GM19023 (cell line): ENCODE data around the gene CACNA1A.
"Not testable (repeated sequence)": the region's sequence is repeated elsewhere in the genome, so short reads cannot be mapped to it uniquely, and the experiment has no call there.

Source experiments
- ATAC-seq: cut with Tn5 transposase; IDR thresholded peaks from one replicate; pipeline ENCODE4 v1.9.1; 2021; ENCODE audit warnings: mild to moderate bottlenecking, moderate library complexity; ENCODE audit not compliant: unreplicated experiment

Gene CACNA1A

GRCh38 chr19:13427273-13428051, 78.8 kb downstream of the CACNA1A start:
- no peak for ATAC-seq

GRCh38 chr19:13425875-13426274, 80.4 kb downstream of the CACNA1A start:
- not testable (repeated sequence) for ATAC-seq

- ATAC-seq: no peak
Measured at GRCh38 chr19:13425151-13425550, 81.1 kb downstream of the CACNA1A start.

- ATAC-seq: no peak
Measured at GRCh38 chr19:13420780-13421179, 85.5 kb downstream of the CACNA1A start.

- ATAC-seq: no peak
Measured at GRCh38 chr19:13417054-13417453, 89.2 kb downstream of the CACNA1A start.

- no peak for ATAC-seq
Measured at GRCh38 chr19:13411899-13412298, 94.4 kb downstream of the CACNA1A start.

GRCh38 chr19:13410946-13411345, 95.3 kb downstream of the CACNA1A start:
- no peak for ATAC-seq

GRCh38 chr19:13408889-13409518, 97.3 kb downstream of the CACNA1A start:
- ATAC-seq: no peak

- ATAC-seq: no peak
Measured at GRCh38 chr19:13404236-13404635, 102.0 kb downstream of the CACNA1A start.

GRCh38 chr19:13401388-13401787, 104.9 kb downstream of the CACNA1A start:
- no peak for ATAC-seq

- ATAC-seq: no peak
Measured at GRCh38 chr19:13400296-13400695, 106.0 kb downstream of the CACNA1A start.

- ATAC-seq: no peak
Measured at GRCh38 chr19:13399746-13400145, 106.5 kb downstream of the CACNA1A start.

- no peak for ATAC-seq
Measured at GRCh38 chr19:13398780-13399726, 107.2 kb downstream of the CACNA1A start.

GRCh38 chr19:13398182-13398581, 108.1 kb downstream of the CACNA1A start:
- no peak for ATAC-seq

- no peak for ATAC-seq
Measured at GRCh38 chr19:13396250-13397080, 109.8 kb downstream of the CACNA1A start.

GRCh38 chr19:13382633-13382938, 123.7 kb downstream of the CACNA1A start:
- ATAC-seq: no peak

- ATAC-seq: no peak
Measured at GRCh38 chr19:13381827-13382632, 124.2 kb downstream of the CACNA1A start.

- no peak for ATAC-seq
Measured at GRCh38 chr19:13376537-13376936, 129.7 kb downstream of the CACNA1A start.

- no peak for ATAC-seq
Measured at GRCh38 chr19:13373599-13373998, 132.7 kb downstream of the CACNA1A start.

- no peak for ATAC-seq
Measured at GRCh38 chr19:13370948-13371347, 135.3 kb downstream of the CACNA1A start.
